K562 (cell line): ENCODE data around the gene TRIM27. TPM values are rescaled to one million over a fixed set of nuclear protein-coding genes. Genes with fewer than 3 reads are reported as not detected.
A peak's percentile ranks its signal among the peaks of the same experiment; 100 is the strongest.

ENCODE experiments used
- CCNT2 ChIP-seq: IDR thresholded peaks from 2 replicates; pipeline ENCODE4 v1.6.1; 2011; ENCODE audit warnings: borderline replicate concordance, low read depth, mild to moderate bottlenecking, moderate library complexity, mixed read lengths, low read length; ENCODE audit not compliant: insufficient read length; ENCODE audit errors: extremely low read depth
- HDAC6 ChIP-seq: IDR thresholded peaks from 2 replicates; pipeline ENCODE4 v1.6.1; 2012; ENCODE audit warnings: low read depth, mild to moderate bottlenecking, control low read depth, inconsistent platforms, low read length, moderate library complexity
- HNRNPUL1 ChIP-seq: fragments of 200-400 bp; formaldehyde crosslinking; IDR thresholded peaks from 2 replicates; pipeline ENCODE4 v1.6.1; 2017; ENCODE audit warnings: low read length
- KAT2B ChIP-seq: IDR thresholded peaks from one replicate; pipeline ENCODE4 v1.6.1; 2012; ENCODE audit warnings: low read depth, mild to moderate bottlenecking, control low read depth, inconsistent platforms, low read length, moderate library complexity
- KLF13 ChIP-seq: fragments of 450-650 bp; IDR thresholded peaks from 2 replicates; pipeline ENCODE4 v1.6.1; 2016; ENCODE audit warnings: missing genetic modification characterization, low read depth, mild to moderate bottlenecking, missing compliant biosample characterization, moderate library complexity, borderline replicate concordance
- MGA ChIP-seq: fragments of 450-650 bp; IDR thresholded peaks from 2 replicates; pipeline ENCODE4 v1.6.1; 2016; ENCODE audit warnings: mild to moderate bottlenecking, moderate library complexity
- NBN ChIP-seq: fragments of 450-650 bp; IDR thresholded peaks from 2 replicates; pipeline ENCODE4 v1.6.1; 2016; ENCODE audit warnings: low read depth, mild to moderate bottlenecking
- POLR3G ChIP-seq: IDR thresholded peaks from 2 replicates; pipeline ENCODE4 v1.6.1; 2011; ENCODE audit not compliant: insufficient read length, insufficient replicate concordance; ENCODE audit errors: extremely low read depth
- SAFB ChIP-seq: fragments of 200-400 bp; formaldehyde crosslinking; IDR thresholded peaks from 2 replicates; pipeline ENCODE4 v1.6.1; 2017; ENCODE audit warnings: low read depth, low read length, borderline replicate concordance
- SIN3A ChIP-seq, 2 experiments: fragments of 150-350 bp in 1 of 2; IDR thresholded peaks; 2 replicates each; pipeline ENCODE4 v1.6.1; 2011 to 2016; ENCODE audit warnings: borderline replicate concordance in 2 of 2, low read depth in 2 of 2, low read length in 2 of 2, mild to moderate bottlenecking in 2 of 2, moderate library complexity in 2 of 2; ENCODE audit not compliant: control insufficient read depth in 1 of 2
- TGIF2 ChIP-seq: sonication (generic); formaldehyde crosslinking; IDR thresholded peaks from 2 replicates; pipeline ENCODE4 v1.8.1; 2022; ENCODE audit warnings: mild to moderate bottlenecking, missing genetic modification reagents, moderate library complexity
- ZNF143 ChIP-seq: sonication (generic); formaldehyde crosslinking; IDR thresholded peaks from 2 replicates; pipeline ENCODE4 v1.9.0; 2022; ENCODE audit warnings: mild to moderate bottlenecking, missing genetic modification reagents
- ZNF253 ChIP-seq: fragments of 250-450 bp; sonication (Bioruptor Pico); conservative IDR thresholded peaks from 2 replicates; pipeline ENCODE4 v1.6.1; 2021; ENCODE audit warnings: mild to moderate bottlenecking
- polyA plus RNA-seq, 8 experiments: library from polyadenylated mRNA; depleted of rRNA in 4 of 8; stranded (reverse) in 5 of 8; unstranded in 3 of 8; fragments of >200 nt; fragmentation: Nextera tagmentation in 2 of 8; fragmentation: Illumina TruSeq in 1 of 8; extraction: Ambion mirVana in 2 of 8; extraction: Trizol in 1 of 8; gene quantifications; 2 replicates each; pipeline versions ENCODE4 v1.2.1 to v1.2.3, GENCODE V29; 2011 to 2014; ENCODE audit warnings: inconsistent platforms in 1 of 8, missing spikeins in 1 of 8
- total RNA-seq, 7 experiments: library from RNA; depleted of rRNA in 6 of 7; stranded (reverse); fragments of >200 nt in 6 of 7; fragmentation: Illumina TruSeq in 2 of 7; extraction: Trizol in 2 of 7; gene quantifications; 2 replicates each; pipeline versions ENCODE4 v1.2.1 to v1.2.3, GENCODE V29; 2011 to 2021; ENCODE audit warnings: low replicate concordance in 1 of 7
- TF ChIP-seq, protein P1 (sequence below): fragments of 450-650 bp; IDR thresholded peaks from 2 replicates; pipeline ENCODE4 v1.6.1; 2017; ENCODE audit warnings: mild to moderate bottlenecking, moderate library complexity

TRIM27 gene
- total and polyA plus RNA-seq, 9 of the 15 experiments (the other 6 are each of a cell fraction or from before 2014, with no cell fraction given) = 37.7 to 235 (median 122) TPM

DNA sequence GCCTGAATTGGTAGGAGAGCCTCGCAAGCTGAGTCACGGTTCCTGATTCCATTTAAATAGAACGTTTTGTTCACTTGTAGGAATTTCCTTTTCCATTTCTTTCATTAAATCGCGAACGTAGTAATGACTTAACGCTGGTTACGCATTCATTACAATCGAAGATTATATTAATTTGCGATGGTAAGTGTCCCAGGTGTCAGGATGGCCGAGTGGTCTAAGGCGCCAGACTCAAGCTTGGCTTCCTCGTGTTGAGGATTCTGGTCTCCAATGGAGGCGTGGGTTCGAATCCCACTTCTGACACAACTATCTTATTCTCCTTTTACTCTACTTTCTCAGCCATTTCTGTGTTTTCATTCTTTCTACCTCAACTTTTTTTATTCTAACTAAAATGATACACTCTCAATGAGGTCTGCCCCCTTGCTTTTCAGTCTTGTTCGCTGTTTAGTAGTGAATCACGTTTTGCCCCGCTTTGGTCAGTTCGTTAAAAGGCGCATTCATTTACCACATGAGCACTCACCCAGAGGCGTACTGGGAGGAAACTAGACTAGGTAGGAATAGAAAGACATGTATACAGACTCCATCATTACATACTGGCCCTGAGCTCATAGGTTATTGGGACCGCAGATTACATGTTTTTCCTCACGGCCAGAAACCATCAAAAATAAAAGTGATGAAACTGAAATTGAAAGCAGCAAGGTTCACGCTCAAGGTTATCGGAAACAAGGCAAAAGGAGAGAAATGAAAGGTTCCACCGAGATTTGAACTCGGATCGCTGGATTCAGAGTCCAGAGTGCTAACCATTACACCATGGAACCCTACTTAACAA lies 17.3 kb upstream of the TRIM27 start (continued):
- TF ChIP-seq MGA = peak; percentile 70; the same call in 1 of the 2 replicates
- 0 out of 2 replicates have a peak, but pooled peaks have one; percentile 20 for TF ChIP-seq ZNF143
- peak; percentile 42; the same call in 1 of the 2 replicates for TF ChIP-seq KLF13 (tag)
- TF ChIP-seq HDAC6 = no peak; the same call in 1 of the 2 replicates
- TF ChIP-seq, protein P1, sequence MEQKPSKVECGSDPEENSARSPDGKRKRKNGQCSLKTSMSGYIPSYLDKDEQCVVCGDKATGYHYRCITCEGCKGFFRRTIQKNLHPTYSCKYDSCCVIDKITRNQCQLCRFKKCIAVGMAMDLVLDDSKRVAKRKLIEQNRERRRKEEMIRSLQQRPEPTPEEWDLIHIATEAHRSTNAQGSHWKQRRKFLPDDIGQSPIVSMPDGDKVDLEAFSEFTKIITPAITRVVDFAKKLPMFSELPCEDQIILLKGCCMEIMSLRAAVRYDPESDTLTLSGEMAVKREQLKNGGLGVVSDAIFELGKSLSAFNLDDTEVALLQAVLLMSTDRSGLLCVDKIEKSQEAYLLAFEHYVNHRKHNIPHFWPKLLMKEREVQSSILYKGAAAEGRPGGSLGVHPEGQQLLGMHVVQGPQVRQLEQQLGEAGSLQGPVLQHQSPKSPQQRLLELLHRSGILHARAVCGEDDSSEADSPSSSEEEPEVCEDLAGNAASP = no peak
- peak; percentile 100 for TF ChIP-seq POLR3G
- no peak for TF ChIP-seq HNRNPUL1
- TF ChIP-seq KAT2B = no peak
- TF ChIP-seq SAFB = no peak
- no peak for TF ChIP-seq CCNT2
- TF ChIP-seq ZNF253 (CRISPR knock-in tag) = no peak
- peak in 1 of 2 experiments; percentile 58; a peak in 2 of 4 replicates for TF ChIP-seq SIN3A (IDR thresholded peaks at IDR 0.05; ENCODE audit: borderline replicate concordance in 2 of 2, control insufficient read depth in 1 of 2, low read depth in 2 of 2, low read length in 2 of 2)
- peak; percentile 92 for TF ChIP-seq NBN
- TF ChIP-seq TGIF2 (CRISPR knock-in tag) = peak; percentile 64; the same call in 1 of the 2 replicates
